Activated naive CD4-positive, alpha-beta T cell treated with anti-CD3 and anti-CD28 coated beads, Interleukin-2, amount 50 U/mL, for 72 hours (primary cell): ENCODE results near the gene PPP1R18. TPM values are rescaled to one million over a fixed set of nuclear protein-coding genes. Genes with fewer than 3 reads are reported as not detected.

Experiments
- ATAC-seq, 2 donors: fragments of 150-1000 bp; cut with Tn5 transposase; 2 replicates each; pipeline ENCODE4 v1.10.0; 2021; ENCODE audit warnings: mild to moderate bottlenecking in 2 of 2, moderate library complexity in 2 of 2
- DNase-seq, 2 donors: peaks; one replicate each; pipeline ENCODE4 v3.0.0; 2021 to 2022; ENCODE audit warnings: low spot score in 2 of 2
- H3K27ac Mint-ChIP-seq, 2 donors: one replicate each; pipeline ENCODE4 v1.8.0; 2022; ENCODE audit warnings: mild to moderate bottlenecking in 2 of 2, mixed read lengths in 2 of 2
- H3K36me3 Mint-ChIP-seq, 2 donors: one replicate each; pipeline ENCODE4 v1.8.0; 2022; ENCODE audit warnings: mixed read lengths in 2 of 2
- H3K9me3 Mint-ChIP-seq, 2 donors: one replicate each; pipeline ENCODE4 v1.8.0; 2022; ENCODE audit warnings: mixed read lengths in 2 of 2
- total RNA-seq, 2 donors: library from RNA; stranded (reverse); gene quantifications; one replicate each; pipeline ENCODE4 v1.2.3, GENCODE V29; 2022

The PPP1R18 gene
- total RNA-seq, 2 donors from 2014 or later, result 184 to 274 TPM

DNA sequence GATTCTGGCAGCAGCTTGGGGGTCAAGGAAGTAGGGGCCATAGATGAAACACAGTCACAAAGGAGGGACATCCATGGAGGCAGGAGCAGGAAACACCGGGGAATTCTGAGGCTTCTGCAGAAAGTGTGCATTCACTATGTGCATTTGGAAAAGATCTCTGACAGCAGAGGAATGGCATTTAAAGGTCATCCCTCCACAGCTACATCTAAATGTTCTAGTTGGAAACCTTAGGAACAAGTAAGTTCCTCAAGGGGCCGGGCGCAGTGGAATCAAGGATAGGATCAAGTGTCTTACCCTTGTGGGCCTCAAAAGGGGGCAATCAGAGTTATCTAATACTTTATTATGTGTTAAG, 30.7 kb downstream of the PPP1R18 start:
- no peak for DNase-seq
- Mint-ChIP-seq H3K9me3 (no peaks in the 10 kb centered on the region), H3K27ac (peak overlapping the region; percentile 11 to 23), H3K36me3 (peaks cover 0 to 24% of the 10 kb centered on the region in 2 donors)
- ATAC-seq, result no peak

DNA sequence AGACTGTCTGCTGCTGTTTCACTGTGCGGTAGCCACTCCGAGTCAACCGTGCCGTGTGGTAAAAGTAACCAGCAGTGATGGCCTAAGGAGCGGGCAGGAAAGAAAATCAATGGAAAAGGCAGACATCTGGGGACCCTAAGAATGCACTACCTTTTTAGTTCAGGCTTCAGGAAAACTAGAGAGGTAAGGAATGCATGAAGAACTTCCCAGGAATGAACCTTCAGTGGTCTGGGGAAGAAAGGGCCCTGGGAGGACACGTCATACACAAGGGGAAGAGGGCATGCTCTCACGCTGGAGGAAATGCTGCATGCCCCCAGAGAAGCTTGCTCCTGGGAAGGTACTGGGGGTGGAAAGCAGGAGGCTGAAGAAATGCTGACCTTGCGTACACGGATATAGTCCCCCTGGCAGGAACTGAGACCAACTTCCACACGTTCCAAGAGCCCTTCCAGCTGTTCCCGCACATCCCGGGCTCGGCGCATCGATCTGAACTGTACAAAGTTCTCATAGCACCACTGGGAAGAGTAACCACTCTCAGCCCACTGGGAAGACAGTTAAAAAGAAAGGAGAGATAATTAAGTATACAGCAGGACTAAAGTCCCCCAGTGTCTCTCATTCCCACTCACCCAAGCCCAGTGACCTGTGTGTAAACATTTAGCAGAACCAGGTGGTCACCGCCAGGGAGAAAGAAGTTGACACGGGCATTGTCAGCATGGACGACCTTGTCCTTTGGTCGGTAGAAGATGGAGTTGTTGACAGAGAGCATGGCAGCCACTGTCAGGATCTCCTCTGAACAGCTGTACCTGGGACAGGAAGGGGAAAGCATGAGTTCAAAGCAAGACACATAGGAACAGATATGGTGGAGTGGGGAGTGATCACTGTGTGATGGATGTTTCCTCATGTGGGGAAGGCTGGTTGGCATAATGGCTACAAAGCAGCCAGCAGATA, 31.4 kb downstream of the PPP1R18 start:
- H3K27ac Mint-ChIP-seq, result peak overlapping the region; percentile 11 to 23
- DNase-seq (no peak), ATAC-seq (no peak)
- H3K36me3 Mint-ChIP-seq, result peaks cover 0 to 24% of the 10 kb centered on the region in 2 donors
- H3K9me3 Mint-ChIP-seq, result no peaks in the 10 kb centered on the region

DNA sequence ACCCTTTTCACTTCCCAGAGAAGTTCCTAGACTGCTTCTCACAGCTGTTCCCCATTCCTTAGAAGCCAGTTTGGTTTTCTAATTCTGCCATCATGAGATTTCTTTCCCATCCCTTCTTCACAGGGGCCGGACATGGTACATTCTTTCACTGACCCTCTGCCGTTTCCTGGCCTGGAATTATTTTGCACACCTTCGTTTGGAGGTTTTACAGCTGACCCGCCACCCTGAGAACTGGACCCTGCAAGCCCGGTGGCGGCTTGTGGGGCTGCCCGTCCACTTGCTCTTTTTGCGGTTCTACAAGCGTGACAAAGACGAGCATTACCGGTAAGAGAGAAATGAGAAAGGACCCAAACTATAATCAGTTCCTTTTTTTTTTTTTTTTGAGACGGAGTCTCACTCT, 35.3 kb downstream of the PPP1R18 start:
- DNase-seq, result no peak
- Mint-ChIP-seq H3K9me3 (no peaks in the 10 kb centered on the region), H3K27ac (peak overlapping the region in 1 of 2 donors; percentile 41), H3K36me3 (peaks cover 0 to 11% of the 10 kb centered on the region in 2 donors)
- ATAC-seq, result no peak

DNA sequence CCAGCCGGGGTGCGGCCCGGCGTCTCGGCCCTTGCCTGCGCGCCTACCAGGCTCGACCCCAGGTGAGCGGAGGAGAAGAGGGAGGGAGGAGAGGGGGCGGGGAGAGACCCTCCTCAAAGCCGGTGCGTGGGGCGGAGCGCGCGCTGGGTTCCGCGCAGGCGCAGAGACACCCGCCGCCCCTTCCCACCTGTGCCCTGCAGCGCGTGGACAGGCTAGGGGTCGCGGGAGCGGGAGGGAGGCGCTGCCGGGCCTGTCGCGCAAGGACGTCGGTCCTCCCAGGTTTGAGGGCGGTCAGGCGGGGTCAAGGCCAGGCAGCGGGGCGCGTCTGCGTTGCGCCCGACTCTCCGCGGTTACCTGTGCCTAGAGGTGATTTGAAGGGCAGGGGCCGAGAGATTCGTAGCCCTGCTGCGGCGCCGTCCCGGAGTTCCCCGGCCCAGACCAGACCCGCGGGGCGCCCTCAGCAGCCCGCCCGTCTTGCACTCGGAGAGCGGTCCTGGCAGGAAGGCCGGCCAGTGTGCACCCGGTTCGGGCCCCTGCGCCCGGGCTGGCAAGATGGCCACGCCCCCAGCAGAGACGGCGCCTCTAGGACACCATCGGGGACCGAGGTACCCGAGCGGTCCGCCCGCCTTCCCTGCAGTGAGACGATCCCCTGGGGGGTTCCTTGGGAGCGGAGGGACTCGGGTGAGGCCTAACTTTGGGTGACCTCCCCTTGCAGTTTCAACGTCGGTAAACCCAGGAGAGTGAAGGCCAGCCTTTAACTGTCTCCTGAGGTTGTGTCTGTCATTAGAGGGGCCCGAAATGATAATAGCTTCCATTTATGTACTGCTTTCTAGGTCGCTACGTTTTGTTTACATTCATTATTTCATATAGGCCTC, 39.0 kb downstream of the PPP1R18 start:
- Mint-ChIP-seq H3K27ac (peak overlapping the region; percentile 88 to 91), H3K36me3 (peaks cover 0 to 6% of the 10 kb centered on the region in 2 donors), H3K9me3 (no peaks in the 10 kb centered on the region)
- peak; percentile 73 to 86 for DNase-seq
- ATAC-seq, result peak; percentile 77 to 82

DNA sequence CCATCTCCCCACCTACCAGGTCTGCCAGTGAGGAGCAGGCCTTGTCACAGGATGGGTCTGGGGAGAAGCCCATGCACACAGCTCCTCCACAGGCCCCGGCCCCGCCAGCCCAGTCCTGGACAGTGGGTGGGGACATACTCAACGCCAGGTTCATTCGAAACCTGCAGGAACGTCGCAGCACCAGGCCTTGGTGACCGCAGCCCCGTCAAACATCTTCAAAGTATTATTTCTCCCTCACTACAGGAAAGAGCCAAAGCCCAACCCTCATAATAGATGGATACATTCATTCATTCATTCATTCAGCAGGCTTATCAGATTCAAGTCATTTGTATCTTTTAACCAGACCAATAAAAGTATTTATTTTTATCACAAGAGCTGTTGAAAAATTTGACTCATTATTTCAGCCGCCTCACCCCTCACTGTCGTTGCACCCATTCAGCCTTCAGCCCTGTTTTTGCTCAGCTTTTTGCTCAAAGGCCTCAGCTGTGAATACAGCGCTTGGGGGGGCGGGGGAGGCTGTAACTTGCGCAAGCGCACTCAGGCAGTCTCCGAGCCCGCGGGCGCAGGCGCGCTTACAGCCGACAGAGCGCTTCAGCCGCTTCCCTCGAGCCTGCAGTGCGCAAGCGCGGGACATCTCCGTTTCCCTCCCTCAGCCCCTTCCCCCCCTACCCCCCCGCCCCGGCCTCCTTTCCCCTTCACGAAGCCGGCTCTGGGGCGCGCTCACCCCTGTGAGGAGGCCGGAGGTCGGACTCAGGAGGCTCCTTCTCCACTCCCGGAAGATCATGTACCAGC, 39.8 kb downstream of the PPP1R18 start, which contains the start of gene C6orf136:
Gene C6orf136, plus strand, starts transcription at position 684 of the 792 bp plus-strand sequence. Its CDS starts 99 bp downstream, at position 783.
- Mint-ChIP-seq H3K27ac (peak within 1 kb of the TSS; percentile 88 to 91), H3K36me3 (no peaks in the 10 kb centered on the region), H3K9me3 (no peaks in the 10 kb centered on the region)
- ATAC-seq, result peak; percentile 80 to 82
- peak; percentile 86 to 91 for DNase-seq

DNA sequence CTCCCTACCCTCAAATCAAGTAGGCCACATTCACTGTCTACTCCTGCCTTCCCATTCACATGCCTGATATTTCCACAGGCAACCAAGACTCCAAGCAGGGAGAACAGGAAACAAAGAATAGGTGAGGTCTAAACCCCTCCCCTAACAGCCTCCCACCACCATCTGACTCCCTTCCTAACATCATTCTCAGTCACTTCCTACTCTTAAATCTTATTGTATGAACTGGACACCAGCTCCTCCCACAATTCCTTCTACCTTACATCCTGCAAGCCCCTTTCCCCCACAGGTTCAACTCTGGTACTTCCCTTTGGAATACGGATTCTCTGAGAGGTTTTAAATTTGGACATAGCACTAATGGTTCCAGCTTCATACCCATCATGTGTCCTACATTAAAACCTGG, 40.5 kb downstream of the PPP1R18 start:
- DNase-seq (no peak), ATAC-seq (no peak)
- Mint-ChIP-seq H3K9me3 (no peaks in the 10 kb centered on the region), H3K27ac (peak overlapping the region; percentile 44 to 88), H3K36me3 (no peaks in the 10 kb centered on the region)

DNA sequence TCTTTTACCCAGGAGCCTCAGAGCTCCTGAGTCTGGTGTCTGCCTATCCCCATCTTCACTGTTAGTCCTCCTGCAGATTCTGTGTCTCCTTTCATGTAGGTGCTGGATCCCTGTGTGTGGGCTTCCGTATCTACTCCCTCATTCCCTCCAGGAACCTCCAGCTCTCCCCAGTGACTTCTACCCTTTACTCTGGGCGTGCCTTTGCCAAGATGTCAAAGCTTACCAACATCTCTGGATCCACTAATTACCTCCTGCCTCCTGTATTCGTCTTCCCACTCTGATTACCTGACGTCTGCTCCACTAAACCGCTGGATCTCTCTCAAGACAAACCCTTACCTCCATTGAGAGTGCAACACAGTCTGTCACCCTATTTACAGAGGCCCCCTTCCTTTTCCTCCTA, 41.7 kb downstream of the PPP1R18 start:
- Mint-ChIP-seq H3K27ac (peak overlapping the region; percentile 36 to 88), H3K36me3 (no peaks in the 10 kb centered on the region), H3K9me3 (no peaks in the 10 kb centered on the region)
- DNase-seq, result no peak
- no peak for ATAC-seq

DNA sequence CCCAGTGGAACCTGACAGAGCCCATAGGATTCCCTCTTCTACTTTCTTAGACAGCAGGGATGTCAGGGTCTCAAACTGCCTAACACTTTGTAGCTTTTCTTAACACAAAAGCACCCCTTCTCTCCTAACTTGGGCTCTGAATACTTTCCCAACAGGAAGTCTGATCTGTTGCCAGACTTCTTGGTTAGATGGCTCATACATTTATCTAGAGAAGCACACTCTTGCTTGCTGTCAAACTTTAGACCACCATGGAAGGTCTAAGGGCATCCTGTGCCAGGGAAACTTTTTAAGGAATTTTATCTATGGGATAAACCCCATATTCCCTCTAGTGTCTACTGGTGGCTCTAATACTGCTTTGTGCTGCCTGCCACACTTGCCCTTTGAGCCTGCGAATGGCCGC, 42.8 kb downstream of the PPP1R18 start:
- DNase-seq (no peak), ATAC-seq (no peak)
- H3K27ac Mint-ChIP-seq, result no peak overlapping the region
- H3K9me3 Mint-ChIP-seq, result no peaks in the 10 kb centered on the region
- H3K36me3 Mint-ChIP-seq, result no peaks in the 10 kb centered on the region

DNA sequence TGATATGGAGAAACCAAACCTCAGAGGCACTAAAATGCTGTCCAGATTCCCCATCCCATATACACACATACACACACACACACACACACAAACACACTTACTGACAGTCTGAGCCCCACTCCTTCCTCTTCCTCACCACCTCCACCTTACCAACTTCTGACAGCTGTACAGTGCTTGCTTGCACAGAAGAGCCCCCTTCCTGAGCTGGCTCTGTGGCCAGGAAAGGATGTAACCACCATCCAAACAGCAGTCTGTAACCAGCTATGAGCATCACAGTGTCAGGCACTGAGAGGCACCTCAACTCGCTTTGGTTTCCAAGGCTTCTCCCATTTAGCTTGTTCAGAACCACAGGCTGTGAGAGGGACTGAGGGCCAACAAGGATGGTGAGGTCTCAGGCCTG, 45.4 kb downstream of the PPP1R18 start:
- ATAC-seq (no peak), DNase-seq (no peak)
- no peaks in the 10 kb centered on the region for H3K36me3 Mint-ChIP-seq
- peak overlapping the region in 1 of 2 donors; percentile 81 for H3K27ac Mint-ChIP-seq
- H3K9me3 Mint-ChIP-seq, result no peaks in the 10 kb centered on the region

DNA sequence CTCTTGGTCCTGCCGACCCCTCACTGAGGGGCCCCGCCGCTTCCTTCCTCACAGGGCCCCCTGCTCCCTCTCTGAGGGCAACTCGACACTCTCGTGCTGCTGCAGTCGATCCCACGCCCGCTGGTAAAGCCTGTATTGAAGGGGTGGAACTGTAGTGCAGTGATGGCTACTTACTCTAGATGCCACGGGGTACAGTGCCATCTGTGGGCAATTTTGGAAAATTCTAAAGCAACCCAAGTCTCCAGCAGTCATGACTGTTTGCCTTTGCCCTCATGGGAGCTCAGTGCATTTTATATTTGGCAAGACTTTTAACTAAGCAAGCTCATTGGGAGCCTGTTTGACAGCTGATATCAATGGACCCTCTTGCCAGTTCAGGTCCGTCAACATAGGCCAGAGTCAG, 46.0 kb downstream of the PPP1R18 start:
- Mint-ChIP-seq H3K27ac (no peak overlapping the region), H3K36me3 (no peaks in the 10 kb centered on the region), H3K9me3 (no peaks in the 10 kb centered on the region)
- no peak for ATAC-seq
- no peak for DNase-seq

DNA sequence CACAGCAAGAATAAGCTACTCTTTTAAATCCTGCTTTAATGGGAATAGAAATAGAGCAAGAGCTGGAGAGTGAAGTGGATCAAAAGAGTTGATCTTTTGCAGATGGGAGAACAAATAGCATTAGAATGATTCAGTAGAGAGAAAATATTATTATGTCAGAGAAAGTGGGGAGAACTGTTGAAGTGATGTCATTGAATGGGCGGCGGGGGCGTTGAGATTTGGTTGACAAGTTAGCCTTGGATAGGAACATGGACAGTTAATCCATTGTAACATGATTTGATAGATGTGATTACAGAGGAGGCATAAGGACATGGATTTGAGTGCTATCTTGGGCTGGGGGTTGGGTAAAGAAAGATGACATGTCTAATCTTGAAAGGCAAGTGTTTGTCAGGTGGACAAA, 50.6 kb downstream of the PPP1R18 start:
- peaks cover 0 to 13% of the 10 kb centered on the region in 2 donors for H3K36me3 Mint-ChIP-seq
- H3K9me3 Mint-ChIP-seq, result no peaks in the 10 kb centered on the region
- H3K27ac Mint-ChIP-seq, result no peak overlapping the region
- DNase-seq (no peak), ATAC-seq (no peak)

DNA sequence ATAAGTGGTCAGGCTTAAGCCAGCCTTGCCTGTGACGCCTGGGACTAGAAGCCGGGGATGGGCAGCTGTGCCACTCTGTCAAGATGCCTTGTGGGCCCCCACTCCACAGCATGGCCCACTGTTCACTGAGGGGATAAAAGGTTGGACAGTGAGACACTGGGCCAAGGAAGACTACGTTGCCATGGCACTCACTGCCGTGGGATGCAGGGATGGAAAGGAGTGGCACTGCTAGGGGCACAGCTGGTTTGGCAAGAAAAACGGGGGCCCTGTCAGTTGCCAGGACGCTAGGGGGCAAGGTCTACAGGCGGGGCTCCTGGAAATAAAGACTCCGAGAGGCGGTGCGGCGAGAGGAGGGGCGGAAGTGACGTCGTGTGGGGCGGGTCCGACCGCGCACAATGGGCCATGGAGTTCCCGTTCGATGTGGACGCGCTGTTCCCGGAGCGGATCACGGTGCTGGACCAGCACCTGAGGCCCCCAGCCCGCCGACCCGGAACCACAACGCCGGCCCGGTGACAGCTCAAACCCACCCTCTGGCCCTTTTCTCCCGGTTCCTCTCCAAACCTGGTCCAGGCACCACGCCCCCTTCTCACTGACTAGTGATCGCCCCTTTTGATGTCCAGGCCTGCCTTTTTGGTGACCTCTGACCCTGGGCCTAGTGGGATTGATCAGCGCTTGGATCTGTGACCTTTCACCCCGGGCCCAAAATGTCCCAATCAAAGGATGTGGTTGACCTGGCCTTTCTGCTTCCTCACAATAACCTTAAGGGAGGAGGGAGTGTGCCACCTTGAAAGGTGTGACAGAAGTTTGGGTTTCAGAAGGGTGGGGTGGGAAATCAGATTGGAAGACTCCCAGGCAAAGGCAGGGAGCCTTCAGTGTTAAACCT, 59.7 kb downstream of the PPP1R18 start, which contains the start of gene ATAT1:
Gene ATAT1, plus strand, starts transcription at position 391 of the 883 bp plus-strand sequence.
- Mint-ChIP-seq H3K27ac (peak within 1 kb of the TSS; percentile 94 to 97), H3K36me3 (peaks cover 14 to 18% of the 10 kb centered on the region in 2 donors), H3K9me3 (no peaks in the 10 kb centered on the region)
- DNase-seq (peak; percentile 80 to 83), ATAC-seq (peak; percentile 97 to 99)
